K562 (cell line): ENCODE measurements around the gene THSD8. TPM values are rescaled to one million over a fixed set of nuclear protein-coding genes. Genes with fewer than 3 reads are reported as not detected.
A peak's percentile ranks its signal among the peaks of the same experiment; 100 is the strongest.

ENCODE experiments used
- CTBP1 ChIP-seq: fragments of 450-650 bp; IDR thresholded peaks from 2 replicates; pipeline ENCODE4 v1.6.1; 2016; ENCODE audit warnings: borderline replicate concordance
- EWSR1 ChIP-seq: fragments of 450-650 bp; IDR thresholded peaks from 2 replicates; pipeline ENCODE4 v1.6.1; 2018; ENCODE audit warnings: borderline replicate concordance, mild to moderate bottlenecking, low read depth, moderate library complexity; ENCODE audit not compliant: partially characterized antibody
- FOXP1 ChIP-seq: sonication (generic); formaldehyde crosslinking; IDR thresholded peaks from 2 replicates; pipeline ENCODE4 v1.8.0; 2022; ENCODE audit warnings: mild to moderate bottlenecking, missing genetic modification reagents
- MEF2A ChIP-seq: IDR thresholded peaks from 2 replicates; pipeline ENCODE4 v1.6.1; 2011; ENCODE audit warnings: low read depth, mild to moderate bottlenecking, low read length, moderate library complexity; ENCODE audit not compliant: control insufficient read depth
- RBFOX2 ChIP-seq: fragments of 200-400 bp; formaldehyde crosslinking; IDR thresholded peaks from 2 replicates; pipeline ENCODE4 v1.6.1; 2017; ENCODE audit warnings: low read depth, mild to moderate bottlenecking, low read length, moderate library complexity
- SMC3 ChIP-seq: conservative IDR thresholded peaks from 2 replicates; pipeline ENCODE4 v1.6.1; 2011; ENCODE audit warnings: low read depth, low read length, improper control_type of control experiment; ENCODE audit not compliant: insufficient read depth
- ZNF584 ChIP-seq: fragments of 200-800 bp; sonication (Bioruptor generic); IDR thresholded peaks from 2 replicates; pipeline ENCODE4 v1.6.1; 2016; ENCODE audit warnings: low read depth, mild to moderate bottlenecking, missing genetic modification characterization, missing compliant biosample characterization
- polyA plus RNA-seq, 8 experiments: library from polyadenylated mRNA; depleted of rRNA in 4 of 8; stranded (reverse) in 5 of 8; unstranded in 3 of 8; fragments of >200 nt; fragmentation: Nextera tagmentation in 2 of 8; fragmentation: Illumina TruSeq in 1 of 8; extraction: Ambion mirVana in 2 of 8; extraction: Trizol in 1 of 8; gene quantifications; 2 replicates each; pipeline versions ENCODE4 v1.2.1 to v1.2.3, GENCODE V29; 2011 to 2014; ENCODE audit warnings: inconsistent platforms in 1 of 8, missing spikeins in 1 of 8
- total RNA-seq, 7 experiments: library from RNA; depleted of rRNA in 6 of 7; stranded (reverse); fragments of >200 nt in 6 of 7; fragmentation: Illumina TruSeq in 2 of 7; extraction: Trizol in 2 of 7; gene quantifications; 2 replicates each; pipeline versions ENCODE4 v1.2.1 to v1.2.3, GENCODE V29; 2011 to 2021; ENCODE audit warnings: low replicate concordance in 1 of 7
- TF ChIP-seq, protein P1 (sequence below): fragments of 250-450 bp; sonication (Bioruptor Pico); IDR thresholded peaks from 2 replicates; pipeline ENCODE4 v1.8.0; 2022; ENCODE audit warnings: inconsistent platforms, mild to moderate bottlenecking, moderate library complexity, borderline replicate concordance
- TF ChIP-seq, protein P2 (sequence below): fragments of 250-450 bp; sonication (Bioruptor Pico); IDR thresholded peaks from 2 replicates; pipeline ENCODE4 v1.8.0; 2021; ENCODE audit warnings: moderate library complexity, mild to moderate bottlenecking, inconsistent platforms
- TF ChIP-seq, protein P3 (sequence below): fragments of 450-650 bp; IDR thresholded peaks from 2 replicates; pipeline ENCODE4 v1.6.1; 2016; ENCODE audit warnings: mild to moderate bottlenecking, moderate library complexity
- TF ChIP-seq, protein P4 (sequence below): fragments of 450-650 bp; IDR thresholded peaks from 2 replicates; pipeline ENCODE4 v1.6.1; 2017; ENCODE audit warnings: antibody characterized with exemption

The THSD8 gene
- total and polyA plus RNA-seq, 9 of the 15 experiments (the other 6 are each of a cell fraction or from before 2014, with no cell fraction given) = 8.4 to 42.4 (median 19.9) TPM; not detected in 2

DNA sequence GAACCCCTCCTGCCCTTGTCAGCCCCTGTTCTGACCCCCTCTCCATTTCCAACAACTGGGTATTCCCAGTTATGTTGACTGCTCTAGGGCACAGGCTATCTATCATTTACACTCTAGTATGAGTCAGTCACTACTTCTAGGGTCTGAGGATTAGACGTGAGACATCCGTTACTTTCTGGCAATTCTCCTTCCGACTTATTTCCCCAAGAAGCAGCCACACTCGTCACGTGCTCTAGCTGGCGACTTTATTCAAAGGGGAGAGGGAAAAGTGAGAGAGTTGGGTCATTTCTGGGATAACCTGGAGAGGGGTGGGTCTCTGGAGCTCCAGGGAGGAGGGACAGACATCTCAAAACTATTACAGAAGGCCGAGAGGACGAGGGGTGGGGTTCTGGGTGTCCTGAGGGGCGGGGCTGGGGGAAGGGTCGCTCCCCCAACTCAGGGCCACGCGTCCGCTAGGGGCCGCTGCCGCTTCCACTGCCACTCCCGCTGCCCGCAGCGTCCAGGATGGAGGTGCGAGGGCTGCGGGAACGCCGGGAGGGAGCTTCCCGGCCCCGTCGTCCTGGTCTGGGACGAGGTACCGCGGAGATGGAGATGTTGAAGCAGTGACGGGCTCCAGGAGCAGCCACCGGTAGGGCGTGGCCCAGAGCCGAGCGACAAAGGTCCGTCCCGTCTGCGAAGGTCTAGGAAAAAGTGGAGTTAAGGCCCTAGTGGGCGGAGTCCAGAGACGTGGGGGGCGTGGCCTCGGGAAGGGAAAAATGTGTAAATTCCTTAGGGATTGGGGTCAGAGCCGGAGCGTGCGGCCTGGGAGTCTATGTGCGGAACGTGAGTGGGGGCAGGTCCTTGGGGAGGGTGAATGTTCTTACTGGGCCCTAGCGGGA lies 23.6 kb downstream of the THSD8 start (continued):
- TF ChIP-seq, protein P1, sequence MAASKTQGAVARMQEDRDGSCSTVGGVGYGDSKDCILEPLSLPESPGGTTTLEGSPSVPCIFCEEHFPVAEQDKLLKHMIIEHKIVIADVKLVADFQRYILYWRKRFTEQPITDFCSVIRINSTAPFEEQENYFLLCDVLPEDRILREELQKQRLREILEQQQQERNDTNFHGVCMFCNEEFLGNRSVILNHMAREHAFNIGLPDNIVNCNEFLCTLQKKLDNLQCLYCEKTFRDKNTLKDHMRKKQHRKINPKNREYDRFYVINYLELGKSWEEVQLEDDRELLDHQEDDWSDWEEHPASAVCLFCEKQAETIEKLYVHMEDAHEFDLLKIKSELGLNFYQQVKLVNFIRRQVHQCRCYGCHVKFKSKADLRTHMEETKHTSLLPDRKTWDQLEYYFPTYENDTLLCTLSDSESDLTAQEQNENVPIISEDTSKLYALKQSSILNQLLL = no peak
- TF ChIP-seq CTBP1 (peak; percentile 75; the same call in 1 of the 2 replicates), FOXP1 (CRISPR knock-in tag) (no peak), SMC3 (no peak), EWSR1 (no peak), MEF2A (no peak), RBFOX2 (peak; percentile 48; the same call in 1 of the 2 replicates), ZNF584 (CRISPR knock-in tag) (no peak)
- TF ChIP-seq, protein P2, sequence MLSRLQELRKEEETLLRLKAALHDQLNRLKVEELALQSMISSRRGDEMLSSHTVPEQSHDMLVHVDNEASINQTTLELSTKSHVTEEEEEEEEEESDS = no peak
- TF ChIP-seq, protein P3, sequence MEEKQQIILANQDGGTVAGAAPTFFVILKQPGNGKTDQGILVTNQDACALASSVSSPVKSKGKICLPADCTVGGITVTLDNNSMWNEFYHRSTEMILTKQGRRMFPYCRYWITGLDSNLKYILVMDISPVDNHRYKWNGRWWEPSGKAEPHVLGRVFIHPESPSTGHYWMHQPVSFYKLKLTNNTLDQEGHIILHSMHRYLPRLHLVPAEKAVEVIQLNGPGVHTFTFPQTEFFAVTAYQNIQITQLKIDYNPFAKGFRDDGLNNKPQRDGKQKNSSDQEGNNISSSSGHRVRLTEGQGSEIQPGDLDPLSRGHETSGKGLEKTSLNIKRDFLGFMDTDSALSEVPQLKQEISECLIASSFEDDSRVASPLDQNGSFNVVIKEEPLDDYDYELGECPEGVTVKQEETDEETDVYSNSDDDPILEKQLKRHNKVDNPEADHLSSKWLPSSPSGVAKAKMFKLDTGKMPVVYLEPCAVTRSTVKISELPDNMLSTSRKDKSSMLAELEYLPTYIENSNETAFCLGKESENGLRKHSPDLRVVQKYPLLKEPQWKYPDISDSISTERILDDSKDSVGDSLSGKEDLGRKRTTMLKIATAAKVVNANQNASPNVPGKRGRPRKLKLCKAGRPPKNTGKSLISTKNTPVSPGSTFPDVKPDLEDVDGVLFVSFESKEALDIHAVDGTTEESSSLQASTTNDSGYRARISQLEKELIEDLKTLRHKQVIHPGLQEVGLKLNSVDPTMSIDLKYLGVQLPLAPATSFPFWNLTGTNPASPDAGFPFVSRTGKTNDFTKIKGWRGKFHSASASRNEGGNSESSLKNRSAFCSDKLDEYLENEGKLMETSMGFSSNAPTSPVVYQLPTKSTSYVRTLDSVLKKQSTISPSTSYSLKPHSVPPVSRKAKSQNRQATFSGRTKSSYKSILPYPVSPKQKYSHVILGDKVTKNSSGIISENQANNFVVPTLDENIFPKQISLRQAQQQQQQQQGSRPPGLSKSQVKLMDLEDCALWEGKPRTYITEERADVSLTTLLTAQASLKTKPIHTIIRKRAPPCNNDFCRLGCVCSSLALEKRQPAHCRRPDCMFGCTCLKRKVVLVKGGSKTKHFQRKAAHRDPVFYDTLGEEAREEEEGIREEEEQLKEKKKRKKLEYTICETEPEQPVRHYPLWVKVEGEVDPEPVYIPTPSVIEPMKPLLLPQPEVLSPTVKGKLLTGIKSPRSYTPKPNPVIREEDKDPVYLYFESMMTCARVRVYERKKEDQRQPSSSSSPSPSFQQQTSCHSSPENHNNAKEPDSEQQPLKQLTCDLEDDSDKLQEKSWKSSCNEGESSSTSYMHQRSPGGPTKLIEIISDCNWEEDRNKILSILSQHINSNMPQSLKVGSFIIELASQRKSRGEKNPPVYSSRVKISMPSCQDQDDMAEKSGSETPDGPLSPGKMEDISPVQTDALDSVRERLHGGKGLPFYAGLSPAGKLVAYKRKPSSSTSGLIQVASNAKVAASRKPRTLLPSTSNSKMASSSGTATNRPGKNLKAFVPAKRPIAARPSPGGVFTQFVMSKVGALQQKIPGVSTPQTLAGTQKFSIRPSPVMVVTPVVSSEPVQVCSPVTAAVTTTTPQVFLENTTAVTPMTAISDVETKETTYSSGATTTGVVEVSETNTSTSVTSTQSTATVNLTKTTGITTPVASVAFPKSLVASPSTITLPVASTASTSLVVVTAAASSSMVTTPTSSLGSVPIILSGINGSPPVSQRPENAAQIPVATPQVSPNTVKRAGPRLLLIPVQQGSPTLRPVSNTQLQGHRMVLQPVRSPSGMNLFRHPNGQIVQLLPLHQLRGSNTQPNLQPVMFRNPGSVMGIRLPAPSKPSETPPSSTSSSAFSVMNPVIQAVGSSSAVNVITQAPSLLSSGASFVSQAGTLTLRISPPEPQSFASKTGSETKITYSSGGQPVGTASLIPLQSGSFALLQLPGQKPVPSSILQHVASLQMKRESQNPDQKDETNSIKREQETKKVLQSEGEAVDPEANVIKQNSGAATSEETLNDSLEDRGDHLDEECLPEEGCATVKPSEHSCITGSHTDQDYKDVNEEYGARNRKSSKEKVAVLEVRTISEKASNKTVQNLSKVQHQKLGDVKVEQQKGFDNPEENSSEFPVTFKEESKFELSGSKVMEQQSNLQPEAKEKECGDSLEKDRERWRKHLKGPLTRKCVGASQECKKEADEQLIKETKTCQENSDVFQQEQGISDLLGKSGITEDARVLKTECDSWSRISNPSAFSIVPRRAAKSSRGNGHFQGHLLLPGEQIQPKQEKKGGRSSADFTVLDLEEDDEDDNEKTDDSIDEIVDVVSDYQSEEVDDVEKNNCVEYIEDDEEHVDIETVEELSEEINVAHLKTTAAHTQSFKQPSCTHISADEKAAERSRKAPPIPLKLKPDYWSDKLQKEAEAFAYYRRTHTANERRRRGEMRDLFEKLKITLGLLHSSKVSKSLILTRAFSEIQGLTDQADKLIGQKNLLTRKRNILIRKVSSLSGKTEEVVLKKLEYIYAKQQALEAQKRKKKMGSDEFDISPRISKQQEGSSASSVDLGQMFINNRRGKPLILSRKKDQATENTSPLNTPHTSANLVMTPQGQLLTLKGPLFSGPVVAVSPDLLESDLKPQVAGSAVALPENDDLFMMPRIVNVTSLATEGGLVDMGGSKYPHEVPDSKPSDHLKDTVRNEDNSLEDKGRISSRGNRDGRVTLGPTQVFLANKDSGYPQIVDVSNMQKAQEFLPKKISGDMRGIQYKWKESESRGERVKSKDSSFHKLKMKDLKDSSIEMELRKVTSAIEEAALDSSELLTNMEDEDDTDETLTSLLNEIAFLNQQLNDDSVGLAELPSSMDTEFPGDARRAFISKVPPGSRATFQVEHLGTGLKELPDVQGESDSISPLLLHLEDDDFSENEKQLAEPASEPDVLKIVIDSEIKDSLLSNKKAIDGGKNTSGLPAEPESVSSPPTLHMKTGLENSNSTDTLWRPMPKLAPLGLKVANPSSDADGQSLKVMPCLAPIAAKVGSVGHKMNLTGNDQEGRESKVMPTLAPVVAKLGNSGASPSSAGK = peak; percentile 91
- TF ChIP-seq, protein P4, sequence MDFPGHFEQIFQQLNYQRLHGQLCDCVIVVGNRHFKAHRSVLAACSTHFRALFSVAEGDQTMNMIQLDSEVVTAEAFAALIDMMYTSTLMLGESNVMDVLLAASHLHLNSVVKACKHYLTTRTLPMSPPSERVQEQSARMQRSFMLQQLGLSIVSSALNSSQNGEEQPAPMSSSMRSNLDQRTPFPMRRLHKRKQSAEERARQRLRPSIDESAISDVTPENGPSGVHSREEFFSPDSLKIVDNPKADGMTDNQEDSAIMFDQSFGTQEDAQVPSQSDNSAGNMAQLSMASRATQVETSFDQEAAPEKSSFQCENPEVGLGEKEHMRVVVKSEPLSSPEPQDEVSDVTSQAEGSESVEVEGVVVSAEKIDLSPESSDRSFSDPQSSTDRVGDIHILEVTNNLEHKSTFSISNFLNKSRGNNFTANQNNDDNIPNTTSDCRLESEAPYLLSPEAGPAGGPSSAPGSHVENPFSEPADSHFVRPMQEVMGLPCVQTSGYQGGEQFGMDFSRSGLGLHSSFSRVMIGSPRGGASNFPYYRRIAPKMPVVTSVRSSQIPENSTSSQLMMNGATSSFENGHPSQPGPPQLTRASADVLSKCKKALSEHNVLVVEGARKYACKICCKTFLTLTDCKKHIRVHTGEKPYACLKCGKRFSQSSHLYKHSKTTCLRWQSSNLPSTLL = no peak
